SK-N-SH (cell line): ENCODE measurements around the gene ASPG. TPM values are rescaled to one million over a fixed set of nuclear protein-coding genes. Genes with fewer than 3 reads are reported as not detected.

Experiments used
- CTCF ChIA-PET: fragments of 300-600, 350-600 bp; formaldehyde crosslinking; extraction: SDS; loops from one replicate; lab custom pipeline; 2021; lab: Yijun Ruan, JAX
- POLR2A ChIA-PET: fragments of 350-600 bp; sonication (Branson Sonifier 250); formaldehyde crosslinking; extraction: SDS; loops from one replicate; lab custom pipeline; 2020; ENCODE audit warnings: antibody characterized with exemption, inconsistent platforms; lab: Yijun Ruan, JAX
- DNase-seq: peaks from one replicate; pipeline ENCODE4 v3.0.0; 2012
- H2AFZ ChIP-seq: fragments of 200-600 bp; sonication (generic); 2 replicates; pipeline ENCODE4 v1.8.1; 2016; ENCODE audit warnings: antibody characterized with exemption, mild to moderate bottlenecking, low read depth
- H3F3A ChIP-seq: fragments of 200-600 bp; sonication (generic); replicated peaks from 2 replicates; pipeline ENCODE3; 2016; ENCODE audit warnings: antibody characterized with exemption, mild to moderate bottlenecking; ENCODE audit not compliant: insufficient read depth
- H3K27ac ChIP-seq, 2 experiments: fragments of 200-500 bp in 1 of 2; fragments of 200-600 bp in 1 of 2; sonication (Bioruptor generic) in 1 of 2; sonication (generic), shearing (Covaris generic) in 1 of 2; 2 replicates each; pipeline versions ENCODE4 v1.5.1 to v1.6.1; 2014 to 2016; ENCODE audit warnings: low read depth in 2 of 2, inconsistent platforms in 1 of 2, low read length in 1 of 2, mild to moderate bottlenecking in 1 of 2, mixed read lengths in 1 of 2
- H3K27me3 ChIP-seq: fragments of 200-600 bp; sonication (generic), shearing (Covaris generic); 2 replicates; pipeline ENCODE4 v1.6.1; 2016; ENCODE audit warnings: mixed run types; ENCODE audit not compliant: insufficient read depth
- H3K36me3 ChIP-seq, 2 experiments: fragments of 200-500 bp in 1 of 2; fragments of 200-600 bp in 1 of 2; sonication (Bioruptor generic) in 1 of 2; sonication (generic) in 1 of 2; replicated peaks in 1 of 2; 2 replicates each; pipeline versions ENCODE3 to v1.5.1; 2014 to 2016; ENCODE audit warnings: low read length in 1 of 2, mild to moderate bottlenecking in 1 of 2; ENCODE audit not compliant: insufficient read depth in 2 of 2, control insufficient read depth in 1 of 2
- H3K4me1 ChIP-seq, 2 experiments: fragments of 200-500 bp in 1 of 2; fragments of 200-600 bp in 1 of 2; sonication (Bioruptor generic) in 1 of 2; sonication (generic), shearing (Covaris generic) in 1 of 2; 2 replicates each; pipeline versions ENCODE4 v1.5.1 to v1.6.1; 2014 to 2016; ENCODE audit warnings: low read depth in 1 of 2, low read length in 1 of 2, mixed run types in 1 of 2; ENCODE audit not compliant: insufficient read depth in 2 of 2, control insufficient read depth in 1 of 2
- H3K4me2 ChIP-seq: fragments of 200-600 bp; sonication (generic), shearing (Covaris generic); 2 replicates; pipeline ENCODE4 v1.6.1; 2017; ENCODE audit warnings: mixed run types
- H3K4me3 ChIP-seq, 2 experiments: fragments of 200-500 bp in 1 of 2; fragments of 200-600 bp in 1 of 2; sonication (Bioruptor generic) in 1 of 2; sonication (generic), shearing (Covaris generic) in 1 of 2; 2 replicates each; pipeline versions ENCODE4 v1.5.1 to v1.8.1; 2014 to 2016; ENCODE audit warnings: low read depth in 2 of 2, inconsistent platforms in 1 of 2, low read length in 1 of 2, mild to moderate bottlenecking in 1 of 2, mixed read lengths in 1 of 2, moderate library complexity in 1 of 2
- H3K79me2 ChIP-seq: fragments of 200-600 bp; sonication (generic); 2 replicates; pipeline ENCODE4 v1.8.1; 2017; ENCODE audit warnings: mild to moderate bottlenecking; ENCODE audit not compliant: insufficient read depth
- H3K9ac ChIP-seq: fragments of 200-600 bp; sonication (generic); 2 replicates; pipeline ENCODE4 v1.6.1; 2017; ENCODE audit warnings: mixed run types
- H3K9me2 ChIP-seq: fragments of 200-600 bp; sonication (generic); 2 replicates; pipeline ENCODE4 v1.6.1; 2017; ENCODE audit warnings: mixed run types
- H3K9me3 ChIP-seq: fragments of 200-600 bp; sonication (generic); 2 replicates; pipeline ENCODE4 v1.6.1; 2017; ENCODE audit warnings: mixed run types, mild to moderate bottlenecking, moderate library complexity
- H4K20me1 ChIP-seq: fragments of 200-600 bp; sonication (generic); 2 replicates; pipeline ENCODE4 v1.6.1; 2017; ENCODE audit warnings: mild to moderate bottlenecking, mixed run types; ENCODE audit not compliant: insufficient read depth
- CHD2 ChIP-seq: fragments of 150-350 bp; IDR thresholded peaks from 2 replicates; pipeline ENCODE4 v1.6.1; 2018; ENCODE audit warnings: low read length; ENCODE audit not compliant: partially characterized antibody
- FOSL2 ChIP-seq: IDR thresholded peaks from 2 replicates; pipeline ENCODE4 v1.4.0; 2012; ENCODE audit warnings: low read depth, mild to moderate bottlenecking, moderate library complexity, borderline replicate concordance
- FOXJ3 ChIP-seq: sonication (generic); formaldehyde crosslinking; IDR thresholded peaks from 2 replicates; pipeline ENCODE4 v1.5.1; 2020; ENCODE audit warnings: mild to moderate bottlenecking, missing genetic modification reagents
- GATA2 ChIP-seq: sonication (generic); formaldehyde crosslinking; IDR thresholded peaks from 2 replicates; pipeline ENCODE4 v1.5.0; 2020; ENCODE audit warnings: mild to moderate bottlenecking, missing genetic modification reagents
- JUND ChIP-seq: IDR thresholded peaks from 2 replicates; pipeline ENCODE4 v1.4.0; 2012
- MXI1 ChIP-seq: IDR thresholded peaks from 2 replicates; pipeline ENCODE4 v1.6.1; 2012; ENCODE audit warnings: mild to moderate bottlenecking, low read depth, low read length, improper control_type of control experiment
- NFIC ChIP-seq: IDR thresholded peaks from 2 replicates; pipeline ENCODE4 v1.4.0; 2012; ENCODE audit warnings: borderline replicate concordance
- NRF1 ChIP-seq: IDR thresholded peaks from 2 replicates; pipeline ENCODE4 v1.6.1; 2012; ENCODE audit warnings: low read depth, mild to moderate bottlenecking, low read length
- RFX5 ChIP-seq: IDR thresholded peaks from 2 replicates; pipeline ENCODE4 v1.6.1; 2012; ENCODE audit warnings: mild to moderate bottlenecking, improper control_type of control experiment, low read length
- RXRA ChIP-seq: IDR thresholded peaks from 2 replicates; pipeline ENCODE4 v1.4.0; 2012; ENCODE audit warnings: low read depth, mild to moderate bottlenecking, borderline replicate concordance
- SIN3A ChIP-seq: IDR thresholded peaks from 2 replicates; pipeline ENCODE4 v1.6.1; 2012; ENCODE audit warnings: low read depth, mild to moderate bottlenecking, low read length, moderate library complexity, borderline replicate concordance
- WGBS: methylation state at CpG from one replicate; pipeline ENCODE4 v1.1.6; 2017; ENCODE audit warnings: low lambda C conversion rate; 5-methylcytosine and 5-hydroxymethylcytosine counted together
- polyA plus RNA-seq, 3 experiments: library from polyadenylated mRNA; depleted of rRNA; stranded (reverse); fragments of >200 nt; gene quantifications; 2 replicates each; pipeline ENCODE4 v1.2.3, GENCODE V29; 2012
- TF ChIP-seq, protein P1 (sequence below): IDR thresholded peaks from 2 replicates; pipeline ENCODE4 v1.6.1; 2012; ENCODE audit warnings: mild to moderate bottlenecking, low read depth, low read length, moderate library complexity
- TF ChIP-seq, protein P2 (sequence below): fragments of 200-600 bp; sonication (generic); IDR thresholded peaks from 2 replicates; pipeline ENCODE4 v1.6.1; 2017; ENCODE audit warnings: antibody characterized with exemption, mild to moderate bottlenecking, moderate library complexity
- TF ChIP-seq, protein P3 (sequence below): IDR thresholded peaks from 2 replicates; pipeline ENCODE4; 2012

Gene ASPG
- polyA plus RNA-seq, 1 of the 3 experiments (the other 2 are of a cell fraction): not detected

DNA sequence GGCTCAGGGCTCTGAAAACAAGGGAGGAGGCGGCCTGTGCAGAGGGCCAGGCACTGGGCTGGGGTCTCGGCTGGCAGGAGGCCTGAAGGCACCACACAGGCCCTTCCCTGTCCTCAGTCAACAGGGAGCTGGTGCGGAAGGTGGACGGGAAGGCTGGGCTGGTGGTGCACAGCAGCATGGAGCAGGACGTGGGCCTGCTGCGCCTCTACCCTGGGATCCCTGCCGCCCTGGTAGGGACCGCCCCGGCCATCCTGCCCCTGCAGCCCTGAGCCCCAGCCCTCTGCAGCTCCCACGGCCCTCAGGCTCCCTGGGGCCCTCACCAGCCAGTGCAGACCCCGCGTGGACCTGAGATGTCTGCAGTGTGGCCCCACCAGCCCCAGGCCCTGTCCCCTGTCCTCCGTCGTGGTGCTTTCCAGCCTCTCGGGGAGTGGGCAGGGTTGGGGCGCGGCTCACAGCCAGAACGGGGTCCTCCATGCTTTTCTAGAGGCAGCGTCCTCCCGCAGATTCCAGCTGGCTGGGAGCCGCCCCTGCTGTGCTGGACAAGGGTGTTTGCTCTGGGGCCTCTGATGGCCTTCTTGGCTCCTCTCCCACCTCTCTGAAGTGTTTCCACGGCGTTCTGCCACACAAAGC is 18.1 kb downstream of the ASPG start:
- no peak overlapping the region for H3K9ac ChIP-seq
- peaks cover 0 to 18% of the 10 kb centered on the region in 2 experiments; a peak in 1 of 4 replicates for H3K4me1 ChIP-seq
- no peak for TF ChIP-seq CHD2
- TF ChIP-seq, protein P1, sequence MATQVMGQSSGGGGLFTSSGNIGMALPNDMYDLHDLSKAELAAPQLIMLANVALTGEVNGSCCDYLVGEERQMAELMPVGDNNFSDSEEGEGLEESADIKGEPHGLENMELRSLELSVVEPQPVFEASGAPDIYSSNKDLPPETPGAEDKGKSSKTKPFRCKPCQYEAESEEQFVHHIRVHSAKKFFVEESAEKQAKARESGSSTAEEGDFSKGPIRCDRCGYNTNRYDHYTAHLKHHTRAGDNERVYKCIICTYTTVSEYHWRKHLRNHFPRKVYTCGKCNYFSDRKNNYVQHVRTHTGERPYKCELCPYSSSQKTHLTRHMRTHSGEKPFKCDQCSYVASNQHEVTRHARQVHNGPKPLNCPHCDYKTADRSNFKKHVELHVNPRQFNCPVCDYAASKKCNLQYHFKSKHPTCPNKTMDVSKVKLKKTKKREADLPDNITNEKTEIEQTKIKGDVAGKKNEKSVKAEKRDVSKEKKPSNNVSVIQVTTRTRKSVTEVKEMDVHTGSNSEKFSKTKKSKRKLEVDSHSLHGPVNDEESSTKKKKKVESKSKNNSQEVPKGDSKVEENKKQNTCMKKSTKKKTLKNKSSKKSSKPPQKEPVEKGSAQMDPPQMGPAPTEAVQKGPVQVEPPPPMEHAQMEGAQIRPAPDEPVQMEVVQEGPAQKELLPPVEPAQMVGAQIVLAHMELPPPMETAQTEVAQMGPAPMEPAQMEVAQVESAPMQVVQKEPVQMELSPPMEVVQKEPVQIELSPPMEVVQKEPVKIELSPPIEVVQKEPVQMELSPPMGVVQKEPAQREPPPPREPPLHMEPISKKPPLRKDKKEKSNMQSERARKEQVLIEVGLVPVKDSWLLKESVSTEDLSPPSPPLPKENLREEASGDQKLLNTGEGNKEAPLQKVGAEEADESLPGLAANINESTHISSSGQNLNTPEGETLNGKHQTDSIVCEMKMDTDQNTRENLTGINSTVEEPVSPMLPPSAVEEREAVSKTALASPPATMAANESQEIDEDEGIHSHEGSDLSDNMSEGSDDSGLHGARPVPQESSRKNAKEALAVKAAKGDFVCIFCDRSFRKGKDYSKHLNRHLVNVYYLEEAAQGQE: no peak
- no peak for TF ChIP-seq SIN3A
- TF ChIP-seq, protein P2, sequence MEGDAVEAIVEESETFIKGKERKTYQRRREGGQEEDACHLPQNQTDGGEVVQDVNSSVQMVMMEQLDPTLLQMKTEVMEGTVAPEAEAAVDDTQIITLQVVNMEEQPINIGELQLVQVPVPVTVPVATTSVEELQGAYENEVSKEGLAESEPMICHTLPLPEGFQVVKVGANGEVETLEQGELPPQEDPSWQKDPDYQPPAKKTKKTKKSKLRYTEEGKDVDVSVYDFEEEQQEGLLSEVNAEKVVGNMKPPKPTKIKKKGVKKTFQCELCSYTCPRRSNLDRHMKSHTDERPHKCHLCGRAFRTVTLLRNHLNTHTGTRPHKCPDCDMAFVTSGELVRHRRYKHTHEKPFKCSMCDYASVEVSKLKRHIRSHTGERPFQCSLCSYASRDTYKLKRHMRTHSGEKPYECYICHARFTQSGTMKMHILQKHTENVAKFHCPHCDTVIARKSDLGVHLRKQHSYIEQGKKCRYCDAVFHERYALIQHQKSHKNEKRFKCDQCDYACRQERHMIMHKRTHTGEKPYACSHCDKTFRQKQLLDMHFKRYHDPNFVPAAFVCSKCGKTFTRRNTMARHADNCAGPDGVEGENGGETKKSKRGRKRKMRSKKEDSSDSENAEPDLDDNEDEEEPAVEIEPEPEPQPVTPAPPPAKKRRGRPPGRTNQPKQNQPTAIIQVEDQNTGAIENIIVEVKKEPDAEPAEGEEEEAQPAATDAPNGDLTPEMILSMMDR: no peak
- TF ChIP-seq NFIC: no peak
- TF ChIP-seq, protein P3, sequence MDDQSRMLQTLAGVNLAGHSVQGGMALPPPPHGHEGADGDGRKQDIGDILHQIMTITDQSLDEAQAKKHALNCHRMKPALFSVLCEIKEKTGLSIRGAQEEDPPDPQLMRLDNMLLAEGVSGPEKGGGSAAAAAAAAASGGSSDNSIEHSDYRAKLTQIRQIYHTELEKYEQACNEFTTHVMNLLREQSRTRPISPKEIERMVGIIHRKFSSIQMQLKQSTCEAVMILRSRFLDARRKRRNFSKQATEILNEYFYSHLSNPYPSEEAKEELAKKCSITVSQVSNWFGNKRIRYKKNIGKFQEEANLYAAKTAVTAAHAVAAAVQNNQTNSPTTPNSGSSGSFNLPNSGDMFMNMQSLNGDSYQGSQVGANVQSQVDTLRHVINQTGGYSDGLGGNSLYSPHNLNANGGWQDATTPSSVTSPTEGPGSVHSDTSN: no peak
- no peak for TF ChIP-seq NRF1
- no peak for TF ChIP-seq MXI1
- no peak for TF ChIP-seq FOXJ3
- TF ChIP-seq JUND: no peak
- TF ChIP-seq RXRA: no peak
- no peak for TF ChIP-seq GATA2 (CRISPR knock-in tag)
- TF ChIP-seq FOSL2: no peak
- no peak for TF ChIP-seq RFX5
- TF ChIP-seq, all 33 proteins: peak for 0
- ChIA-PET CTCF (interaction anchor here (0.5 to 5.7 kb wide), 3 partner anchors 9 to 1016 kb away, joined by 3 to 36 read pairs (median 4); no protein-coding TSS in a partner anchor), POLR2A (no interaction called here)
- Histone ChIP-seq H3K36me3 (no peaks in the 10 kb centered on the region), H3K27me3 (no peaks in the 10 kb centered on the region), H3K4me2 (no peak overlapping the region), H3F3A (no peaks in the 10 kb centered on the region), H3K79me2 (no peaks in the 10 kb centered on the region), H3K4me3 (no peak overlapping the region), H3K9me3 (no peaks in the 10 kb centered on the region), H4K20me1 (no peaks in the 10 kb centered on the region), H2AFZ (no peak overlapping the region), H3K27ac (no peak overlapping the region), H3K9me2 (no peaks in the 10 kb centered on the region)
- no peak for DNase-seq
- WGBS: 54% methylated on average over 6 of the region's 23 CpGs
